ENCODE measurements around the gene ROBO1. TPM values are rescaled to one million over a fixed set of nuclear protein-coding genes. Genes with fewer than 3 reads are reported as not detected.

Gene ROBO1
- total RNA-seq, 1 donor, result 34.2 TPM

DNA sequence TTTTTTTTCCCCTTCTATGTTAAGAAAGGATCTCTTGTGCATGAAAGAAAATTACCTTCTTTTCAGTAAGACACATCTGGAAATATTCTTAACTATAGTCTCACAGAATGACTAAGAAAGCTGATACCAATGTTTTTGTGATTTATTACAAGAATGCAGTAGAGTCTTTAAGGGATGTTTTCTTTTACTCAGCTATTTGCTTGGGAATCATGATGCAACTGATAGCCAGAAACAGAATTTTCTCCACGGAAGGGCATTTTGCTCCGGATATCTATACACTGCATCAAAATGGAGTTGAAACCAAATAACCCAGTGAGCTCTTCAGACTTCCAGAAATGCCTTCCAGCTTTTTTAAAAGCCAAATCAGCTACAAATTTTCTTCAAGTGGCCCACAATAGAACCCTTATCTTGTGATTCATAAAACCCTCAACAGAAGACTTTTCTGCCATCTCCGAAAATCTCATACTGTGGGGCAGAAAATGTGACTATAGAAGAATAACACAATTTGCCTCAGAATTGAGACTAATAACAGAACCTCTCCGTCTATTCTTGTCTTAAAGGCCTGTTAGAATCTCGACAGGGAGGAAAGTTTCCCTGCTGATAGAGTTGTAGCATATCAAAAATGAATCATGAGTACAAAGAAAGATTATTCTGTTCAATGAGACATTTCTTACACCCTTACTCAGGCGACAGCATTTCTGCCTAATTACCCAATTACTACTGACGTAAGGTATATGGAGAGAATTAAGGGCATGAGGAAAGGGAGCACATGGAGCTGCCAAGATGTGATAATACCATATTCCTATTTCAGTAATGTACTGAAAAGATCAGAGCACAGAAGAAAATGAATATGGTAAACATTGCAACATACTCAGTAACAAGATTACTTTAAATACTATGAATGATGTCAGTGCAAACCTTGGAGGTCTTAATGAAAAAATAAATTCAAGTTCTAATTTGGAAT is 900.1 kb downstream of the ROBO1 start:
- no peak overlapping the region for H3K4me3 ChIP-seq (ENCODE audit: low read depth, low read length)
- TF ChIP-seq, protein P1, sequence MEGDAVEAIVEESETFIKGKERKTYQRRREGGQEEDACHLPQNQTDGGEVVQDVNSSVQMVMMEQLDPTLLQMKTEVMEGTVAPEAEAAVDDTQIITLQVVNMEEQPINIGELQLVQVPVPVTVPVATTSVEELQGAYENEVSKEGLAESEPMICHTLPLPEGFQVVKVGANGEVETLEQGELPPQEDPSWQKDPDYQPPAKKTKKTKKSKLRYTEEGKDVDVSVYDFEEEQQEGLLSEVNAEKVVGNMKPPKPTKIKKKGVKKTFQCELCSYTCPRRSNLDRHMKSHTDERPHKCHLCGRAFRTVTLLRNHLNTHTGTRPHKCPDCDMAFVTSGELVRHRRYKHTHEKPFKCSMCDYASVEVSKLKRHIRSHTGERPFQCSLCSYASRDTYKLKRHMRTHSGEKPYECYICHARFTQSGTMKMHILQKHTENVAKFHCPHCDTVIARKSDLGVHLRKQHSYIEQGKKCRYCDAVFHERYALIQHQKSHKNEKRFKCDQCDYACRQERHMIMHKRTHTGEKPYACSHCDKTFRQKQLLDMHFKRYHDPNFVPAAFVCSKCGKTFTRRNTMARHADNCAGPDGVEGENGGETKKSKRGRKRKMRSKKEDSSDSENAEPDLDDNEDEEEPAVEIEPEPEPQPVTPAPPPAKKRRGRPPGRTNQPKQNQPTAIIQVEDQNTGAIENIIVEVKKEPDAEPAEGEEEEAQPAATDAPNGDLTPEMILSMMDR (IDR thresholded peaks at IDR 0.05; ENCODE audit: insufficient read depth, low read length), result no peak
- DNase-seq (ENCODE audit: low read depth), result peak; percentile 72

GRCh38 chr3:78863306-78864203 is 904.2 kb downstream of the ROBO1 start:
- TF ChIP-seq, protein P1 (IDR thresholded peaks at IDR 0.05; ENCODE audit: insufficient read depth, low read length), result no peak
- H3K4me3 ChIP-seq (ENCODE audit: low read depth, low read length), result no peak overlapping the region
- no peak for DNase-seq (ENCODE audit: low read depth)

- TF ChIP-seq, protein P1 (IDR thresholded peaks at IDR 0.05; ENCODE audit: insufficient read depth, low read length), result no peak
- no peak for DNase-seq (ENCODE audit: low read depth)
Observed at GRCh38 chr3:78861156-78861555, 906.6 kb downstream of the ROBO1 start.

GRCh38 chr3:78860567-78860966 is 907.2 kb downstream of the ROBO1 start:
- H3K4me3 ChIP-seq (ENCODE audit: low read depth, low read length), result no peak overlapping the region
- TF ChIP-seq, protein P1 (IDR thresholded peaks at IDR 0.05; ENCODE audit: insufficient read depth, low read length), result no peak
- DNase-seq (ENCODE audit: low read depth), result no peak

More at GRCh38 chr3:78861156-78861555, 906.6 kb downstream of the ROBO1 start:
- H3K4me3 ChIP-seq (ENCODE audit: low read depth, low read length), result no peak overlapping the region

GRCh38 chr3:78858910-78859309 is 908.9 kb downstream of the ROBO1 start:
- H3K4me3 ChIP-seq (ENCODE audit: low read depth, low read length), result no peak overlapping the region
- TF ChIP-seq, protein P1 (IDR thresholded peaks at IDR 0.05; ENCODE audit: insufficient read depth, low read length), result no peak
- no peak for DNase-seq (ENCODE audit: low read depth)

DNA sequence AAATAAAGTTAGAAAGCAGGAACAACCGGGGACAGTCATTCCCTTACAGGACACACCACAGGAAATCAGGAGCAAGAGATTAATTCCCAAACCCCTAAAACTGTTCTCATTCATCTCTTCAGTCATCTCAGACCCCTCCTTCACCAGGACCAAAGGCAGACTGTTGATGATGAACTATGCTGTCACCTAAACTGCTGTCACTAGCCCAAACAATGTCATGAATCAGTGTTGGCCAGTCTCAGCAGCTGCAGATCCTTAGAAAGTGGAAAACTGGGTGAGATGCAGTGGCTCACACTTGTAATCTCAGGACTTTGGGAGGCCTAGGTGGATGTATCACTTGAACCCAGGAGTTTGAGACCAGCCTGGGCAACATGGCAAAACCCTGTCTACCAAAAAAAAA is 909.6 kb downstream of the ROBO1 start:
- H3K4me3 ChIP-seq (ENCODE audit: low read depth, low read length), result no peak overlapping the region
- no peak for DNase-seq (ENCODE audit: low read depth)
- TF ChIP-seq, protein P1 (IDR thresholded peaks at IDR 0.05; ENCODE audit: insufficient read depth, low read length), result no peak
